NB4 (cell line): Measurements from ENCODE around the gene TSHZ2.
"Not testable (repeated sequence)": the region's sequence is repeated elsewhere in the genome, so short reads cannot be mapped to it uniquely, and the experiment has no call there.

Source experiments
- DNase-seq: peaks from one replicate; pipeline ENCODE4 v3.0.0; 2010; ENCODE audit warnings: low read depth
- H3K4me3 ChIP-seq: one replicate; pipeline ENCODE4 v1.5.1; 2011; ENCODE audit warnings: mild to moderate bottlenecking, low read depth, low read length, moderate library complexity
- MYC ChIP-seq: IDR thresholded peaks from 2 replicates; pipeline ENCODE4 v1.6.1; 2011; ENCODE audit warnings: low read depth, low read length
- POLR2A ChIP-seq: IDR thresholded peaks from 2 replicates; pipeline ENCODE4 v1.6.1; 2011; ENCODE audit warnings: mild to moderate bottlenecking; ENCODE audit not compliant: insufficient read length; ENCODE audit errors: extremely low read depth
- TF ChIP-seq, protein P1 (sequence below): IDR thresholded peaks from 2 replicates; pipeline ENCODE4 v1.6.1; 2011; ENCODE audit warnings: low read depth, low read length
- TF ChIP-seq, protein P2 (sequence below): IDR thresholded peaks from one replicate; pipeline ENCODE4 v1.5.1; 2012; ENCODE audit warnings: low read depth, low read length

The TSHZ2 gene

DNA sequence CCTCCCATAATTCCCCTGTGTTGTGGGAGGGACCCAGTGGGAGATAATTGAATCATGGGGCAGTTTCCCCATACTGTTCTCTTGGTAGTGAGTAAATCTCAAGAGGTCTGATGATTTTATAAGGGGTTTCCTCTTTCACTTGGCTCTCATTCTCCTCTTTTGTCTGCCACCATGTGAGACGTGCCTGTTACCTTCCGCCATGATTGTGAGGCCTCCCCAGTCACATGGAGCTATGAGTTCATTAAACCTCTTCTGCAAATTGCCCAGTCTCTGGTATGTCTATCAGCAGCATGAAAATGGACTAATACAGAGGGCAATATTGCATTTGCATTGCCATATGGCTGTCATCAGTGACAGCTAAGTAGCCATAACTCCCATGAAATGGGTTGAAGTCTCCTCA lies 558.3 kb downstream of the TSHZ2 start:
- TF ChIP-seq, protein P1, sequence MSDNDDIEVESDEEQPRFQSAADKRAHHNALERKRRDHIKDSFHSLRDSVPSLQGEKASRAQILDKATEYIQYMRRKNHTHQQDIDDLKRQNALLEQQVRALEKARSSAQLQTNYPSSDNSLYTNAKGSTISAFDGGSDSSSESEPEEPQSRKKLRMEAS, result no peak
- TF ChIP-seq POLR2A (no peak), MYC (no peak)
- TF ChIP-seq, protein P2, sequence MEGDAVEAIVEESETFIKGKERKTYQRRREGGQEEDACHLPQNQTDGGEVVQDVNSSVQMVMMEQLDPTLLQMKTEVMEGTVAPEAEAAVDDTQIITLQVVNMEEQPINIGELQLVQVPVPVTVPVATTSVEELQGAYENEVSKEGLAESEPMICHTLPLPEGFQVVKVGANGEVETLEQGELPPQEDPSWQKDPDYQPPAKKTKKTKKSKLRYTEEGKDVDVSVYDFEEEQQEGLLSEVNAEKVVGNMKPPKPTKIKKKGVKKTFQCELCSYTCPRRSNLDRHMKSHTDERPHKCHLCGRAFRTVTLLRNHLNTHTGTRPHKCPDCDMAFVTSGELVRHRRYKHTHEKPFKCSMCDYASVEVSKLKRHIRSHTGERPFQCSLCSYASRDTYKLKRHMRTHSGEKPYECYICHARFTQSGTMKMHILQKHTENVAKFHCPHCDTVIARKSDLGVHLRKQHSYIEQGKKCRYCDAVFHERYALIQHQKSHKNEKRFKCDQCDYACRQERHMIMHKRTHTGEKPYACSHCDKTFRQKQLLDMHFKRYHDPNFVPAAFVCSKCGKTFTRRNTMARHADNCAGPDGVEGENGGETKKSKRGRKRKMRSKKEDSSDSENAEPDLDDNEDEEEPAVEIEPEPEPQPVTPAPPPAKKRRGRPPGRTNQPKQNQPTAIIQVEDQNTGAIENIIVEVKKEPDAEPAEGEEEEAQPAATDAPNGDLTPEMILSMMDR, result no peak
- peak; percentile 17 for DNase-seq
- no peak overlapping the region for H3K4me3 ChIP-seq

DNA sequence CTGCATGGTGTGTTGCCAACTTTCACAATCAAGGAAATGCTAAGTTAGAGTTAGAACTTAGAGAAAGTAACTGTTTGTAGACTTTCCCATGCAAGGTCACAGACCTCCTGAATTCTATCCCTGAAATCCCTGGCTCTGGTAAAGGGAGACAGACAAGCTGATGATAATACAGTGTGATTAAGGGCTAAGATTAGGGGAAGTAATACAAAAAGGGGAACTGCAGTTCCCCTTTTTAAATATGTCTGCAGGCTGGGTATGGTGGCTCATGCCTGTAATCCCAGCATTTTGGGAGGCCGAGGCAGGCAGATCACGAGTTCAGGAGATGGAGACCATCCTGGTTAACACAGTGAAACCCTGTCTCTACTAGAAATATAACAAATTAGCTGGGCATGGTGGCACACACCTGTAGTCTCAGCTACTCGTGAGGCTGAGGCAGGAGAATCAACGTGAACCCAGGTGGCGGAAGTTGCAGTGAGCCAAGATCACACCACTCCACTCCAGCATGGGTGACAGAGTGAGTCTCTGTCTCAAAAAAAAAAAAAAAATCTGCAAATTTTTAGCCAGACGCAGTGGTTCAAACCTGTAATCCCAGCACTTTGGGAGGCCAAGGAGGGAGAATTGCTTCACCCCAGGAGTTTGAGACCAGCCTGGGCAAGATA lies 560.6 kb downstream of the TSHZ2 start:
- peak; percentile 54 for DNase-seq
- not testable (repeated sequence) for H3K4me3 ChIP-seq

DNA sequence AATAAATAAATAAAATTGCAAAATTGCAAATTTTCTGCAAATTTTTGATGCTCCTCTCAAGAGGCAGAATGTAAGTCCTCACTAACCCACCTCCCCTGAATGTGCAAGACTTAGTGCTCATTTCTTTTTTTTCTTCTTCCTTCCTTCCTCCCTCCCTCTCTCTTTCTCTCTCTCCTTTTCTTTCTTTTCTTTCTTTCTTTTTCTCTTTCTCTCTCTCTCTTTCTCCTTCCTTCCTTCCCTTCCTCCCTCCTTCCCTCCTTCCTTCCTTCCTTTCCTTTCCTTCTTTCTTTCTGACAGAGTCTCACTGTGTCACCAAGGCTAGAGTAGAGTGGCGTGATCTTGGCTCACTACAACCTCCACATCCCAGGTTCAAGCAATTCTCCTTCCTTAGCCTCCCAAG lies 561.3 kb downstream of the TSHZ2 start:
- H3K4me3 ChIP-seq, result no peak overlapping the region
- DNase-seq, result no peak
- no peak for TF ChIP-seq POLR2A
- TF ChIP-seq MYC, result no peak
- TF ChIP-seq, protein P2, result no peak
- TF ChIP-seq, protein P1, result no peak

DNA sequence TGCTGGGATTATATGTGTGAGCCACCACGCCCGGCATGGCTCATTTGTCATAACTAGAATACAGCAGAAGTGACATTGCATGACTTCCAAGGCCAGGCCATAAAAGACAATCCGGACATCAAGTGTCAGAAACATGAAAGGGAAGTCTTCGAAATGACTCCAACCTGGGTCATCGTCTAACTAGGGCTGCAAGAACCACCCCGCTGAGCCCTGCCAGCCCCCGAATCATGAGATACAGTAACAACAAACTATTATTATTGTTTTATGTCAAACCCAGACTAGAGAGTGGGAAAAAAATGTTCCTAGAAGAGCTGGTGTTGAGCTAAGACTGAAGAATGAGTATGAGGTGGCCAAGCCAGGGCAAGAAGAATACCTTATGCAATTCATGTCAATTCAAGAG lies 561.9 kb downstream of the TSHZ2 start:
- H3K4me3 ChIP-seq, result no peak overlapping the region
- TF ChIP-seq, protein P1, result no peak
- TF ChIP-seq MYC, result no peak
- TF ChIP-seq, protein P2, result no peak
- TF ChIP-seq POLR2A, result no peak
- DNase-seq, result no peak

DNA sequence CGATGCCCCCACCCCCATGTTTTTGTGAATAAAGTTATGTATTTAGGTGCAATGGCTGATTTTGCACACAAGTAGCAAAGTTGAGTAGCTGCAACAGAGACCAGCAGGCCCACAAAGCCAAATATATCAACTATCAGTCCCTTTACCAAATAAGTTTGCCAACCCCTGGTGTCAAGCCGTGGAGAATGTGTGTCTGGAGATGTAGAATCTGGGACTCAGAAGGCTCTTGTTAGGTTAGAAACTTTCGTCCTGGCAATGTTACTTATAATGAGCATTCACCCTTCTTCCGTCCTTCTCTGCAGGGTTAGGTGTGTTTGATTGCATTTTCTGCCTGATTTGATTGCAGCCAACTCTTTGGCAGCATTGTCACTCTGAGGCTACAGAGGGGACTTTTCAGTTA lies 563.7 kb downstream of the TSHZ2 start:
- TF ChIP-seq, protein P2, result no peak
- TF ChIP-seq MYC (no peak), POLR2A (no peak)
- TF ChIP-seq, protein P1, result no peak
- no peak overlapping the region for H3K4me3 ChIP-seq
- DNase-seq, result no peak

DNA sequence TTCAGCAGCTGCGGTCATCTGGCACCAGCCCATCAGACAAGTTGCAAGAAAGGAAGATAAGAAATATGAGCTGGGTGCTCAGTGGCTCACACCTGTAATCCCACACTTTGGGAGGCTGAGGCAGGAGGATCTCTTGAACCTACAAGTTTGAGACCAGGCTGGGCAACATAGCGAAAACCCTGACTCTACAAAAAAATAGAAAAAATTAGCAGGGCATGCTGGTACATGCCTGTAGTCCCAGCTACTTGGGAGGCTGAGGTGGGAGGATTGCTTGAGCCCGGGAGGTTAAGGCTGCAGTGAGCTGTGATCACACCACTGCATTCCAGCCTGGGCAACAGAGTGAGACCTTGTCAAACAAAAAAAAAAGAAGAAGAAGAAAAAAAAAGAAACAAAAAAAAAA lies 564.2 kb downstream of the TSHZ2 start:
- not testable (repeated sequence) for DNase-seq, H3K4me3 ChIP-seq

DNA sequence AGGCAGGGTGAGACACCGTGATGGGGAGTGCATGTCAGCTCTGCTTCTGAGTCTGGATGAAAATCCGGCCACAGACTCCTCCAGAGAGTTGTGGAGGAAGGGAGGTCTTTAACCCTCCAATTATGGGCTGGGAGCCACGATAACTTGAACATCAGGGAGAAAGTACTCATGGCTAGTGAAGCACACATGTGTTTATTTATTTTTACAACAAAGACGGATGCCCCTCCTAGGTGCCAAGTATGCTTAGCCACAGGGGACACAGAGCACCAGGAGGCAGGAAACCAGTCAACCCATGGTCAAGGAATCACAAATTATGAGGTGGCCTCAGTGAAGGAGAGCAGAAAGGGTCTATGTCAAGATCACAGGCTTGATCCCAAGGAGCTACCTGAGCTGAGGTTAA lies 567.4 kb downstream of the TSHZ2 start:
- no peak overlapping the region for H3K4me3 ChIP-seq
- DNase-seq, result no peak
- no peak for TF ChIP-seq MYC
- no peak for TF ChIP-seq POLR2A
- TF ChIP-seq, protein P1, result no peak
- TF ChIP-seq, protein P2, result no peak
